ENCODE data around the gene SLC8B1. TPM values are rescaled to one million over a fixed set of nuclear protein-coding genes. Genes with fewer than 3 reads are reported as not detected.

SLC8B1 gene
- total RNA-seq, 1 experiment from 2014 or later = 30.9 TPM

DNA sequence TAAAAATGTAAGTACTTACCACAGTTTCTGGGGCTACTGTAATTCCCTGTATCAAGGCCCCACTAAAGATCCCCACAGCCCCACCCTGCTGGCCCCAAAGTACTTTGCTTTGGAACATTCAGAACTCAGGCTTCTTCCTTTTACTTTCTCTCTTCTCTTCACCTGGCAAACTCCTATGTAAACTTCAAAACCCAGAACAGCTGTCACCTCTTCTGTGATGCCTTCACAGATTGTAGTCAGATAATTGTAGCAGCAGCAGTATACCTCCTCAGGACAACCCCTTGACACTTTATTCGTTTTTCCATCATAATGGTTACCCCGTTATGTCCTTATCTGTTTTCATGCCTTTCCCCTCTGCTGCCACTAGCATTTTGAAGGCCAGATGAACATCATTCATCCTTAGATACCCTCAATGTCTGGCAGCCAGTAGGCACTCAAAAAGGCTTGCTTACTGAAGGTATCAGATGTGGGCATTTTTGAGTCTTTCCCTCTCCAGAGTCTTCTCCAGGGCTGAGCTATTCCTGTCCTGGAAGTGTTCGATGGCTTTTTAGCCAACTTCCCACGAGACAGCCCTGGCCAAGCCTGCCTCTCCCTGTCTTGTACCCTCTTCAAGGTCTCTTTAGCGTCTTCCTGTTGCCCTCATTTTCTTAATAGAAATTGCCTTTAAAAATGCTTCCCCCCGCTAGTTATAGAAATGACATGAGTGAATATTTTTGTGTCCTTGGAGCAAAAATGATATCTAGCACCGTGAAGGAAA, 30.9 kb upstream of the SLC8B1 start (continued):
- TF ChIP-seq, protein P1, sequence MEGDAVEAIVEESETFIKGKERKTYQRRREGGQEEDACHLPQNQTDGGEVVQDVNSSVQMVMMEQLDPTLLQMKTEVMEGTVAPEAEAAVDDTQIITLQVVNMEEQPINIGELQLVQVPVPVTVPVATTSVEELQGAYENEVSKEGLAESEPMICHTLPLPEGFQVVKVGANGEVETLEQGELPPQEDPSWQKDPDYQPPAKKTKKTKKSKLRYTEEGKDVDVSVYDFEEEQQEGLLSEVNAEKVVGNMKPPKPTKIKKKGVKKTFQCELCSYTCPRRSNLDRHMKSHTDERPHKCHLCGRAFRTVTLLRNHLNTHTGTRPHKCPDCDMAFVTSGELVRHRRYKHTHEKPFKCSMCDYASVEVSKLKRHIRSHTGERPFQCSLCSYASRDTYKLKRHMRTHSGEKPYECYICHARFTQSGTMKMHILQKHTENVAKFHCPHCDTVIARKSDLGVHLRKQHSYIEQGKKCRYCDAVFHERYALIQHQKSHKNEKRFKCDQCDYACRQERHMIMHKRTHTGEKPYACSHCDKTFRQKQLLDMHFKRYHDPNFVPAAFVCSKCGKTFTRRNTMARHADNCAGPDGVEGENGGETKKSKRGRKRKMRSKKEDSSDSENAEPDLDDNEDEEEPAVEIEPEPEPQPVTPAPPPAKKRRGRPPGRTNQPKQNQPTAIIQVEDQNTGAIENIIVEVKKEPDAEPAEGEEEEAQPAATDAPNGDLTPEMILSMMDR (IDR thresholded peaks at IDR 0.05 in 2 of 3, conservative IDR thresholded peaks at IDR 0.05 in 1 of 3; ENCODE audit: borderline replicate concordance in 1 of 3, insufficient read depth in 1 of 3, low read depth in 2 of 3, low read length in 2 of 3) = no peak
- TF ChIP-seq SIN3A (IDR thresholded peaks at IDR 0.05; ENCODE audit: low read depth) (no peak), EZH2 (IDR thresholded peaks at IDR 0.05) (no peak), POLR2AphosphoS5 (IDR thresholded peaks at IDR 0.05; ENCODE audit: low read depth, low read length) (no peak), POLR2A (IDR thresholded peaks at IDR 0.05; ENCODE audit: borderline replicate concordance, extremely low read depth, insufficient read depth, insufficient read length) (no peak)

DNA sequence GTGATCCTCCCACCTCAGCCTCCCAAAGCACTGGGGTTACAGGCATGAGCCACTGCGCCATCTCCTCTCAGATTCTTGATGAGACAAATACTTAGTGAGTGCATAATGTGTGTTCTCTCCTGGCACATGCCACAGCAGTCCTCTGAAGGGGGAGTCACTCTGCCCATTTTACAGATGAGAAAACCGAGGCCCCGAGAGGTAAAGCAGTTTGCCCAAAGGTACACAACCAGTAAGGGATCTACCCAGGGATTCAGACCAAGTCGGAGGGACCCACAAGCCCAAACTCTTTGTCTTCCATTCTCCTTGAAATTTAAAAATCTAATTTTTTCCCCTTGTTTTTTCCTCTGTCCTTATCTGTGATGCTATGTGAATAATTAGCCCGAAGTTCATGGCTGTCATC, 29.8 kb upstream of the SLC8B1 start:
- H3K79me2 ChIP-seq (ENCODE audit: insufficient read depth, low read length) = peaks cover 13% of the 10 kb centered on the region
- no peak overlapping the region for H3K27ac ChIP-seq (ENCODE audit: low read depth, low read length)
- ATAC-seq = no peak
- no peak overlapping the region for H3K4me2 ChIP-seq (ENCODE audit: low read length)
- TF ChIP-seq SRF (IDR thresholded peaks at IDR 0.05; ENCODE audit: low read depth) = no peak
- TF ChIP-seq, protein P2, sequence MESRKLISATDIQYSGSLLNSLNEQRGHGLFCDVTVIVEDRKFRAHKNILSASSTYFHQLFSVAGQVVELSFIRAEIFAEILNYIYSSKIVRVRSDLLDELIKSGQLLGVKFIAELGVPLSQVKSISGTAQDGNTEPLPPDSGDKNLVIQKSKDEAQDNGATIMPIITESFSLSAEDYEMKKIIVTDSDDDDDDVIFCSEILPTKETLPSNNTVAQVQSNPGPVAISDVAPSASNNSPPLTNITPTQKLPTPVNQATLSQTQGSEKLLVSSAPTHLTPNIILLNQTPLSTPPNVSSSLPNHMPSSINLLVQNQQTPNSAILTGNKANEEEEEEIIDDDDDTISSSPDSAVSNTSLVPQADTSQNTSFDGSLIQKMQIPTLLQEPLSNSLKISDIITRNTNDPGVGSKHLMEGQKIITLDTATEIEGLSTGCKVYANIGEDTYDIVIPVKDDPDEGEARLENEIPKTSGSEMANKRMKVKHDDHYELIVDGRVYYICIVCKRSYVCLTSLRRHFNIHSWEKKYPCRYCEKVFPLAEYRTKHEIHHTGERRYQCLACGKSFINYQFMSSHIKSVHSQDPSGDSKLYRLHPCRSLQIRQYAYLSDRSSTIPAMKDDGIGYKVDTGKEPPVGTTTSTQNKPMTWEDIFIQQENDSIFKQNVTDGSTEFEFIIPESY (IDR thresholded peaks at IDR 0.05; ENCODE audit: extremely low read depth, insufficient replicate concordance, low read length) = no peak
- no peaks in the 10 kb centered on the region for H3K9me2 ChIP-seq (ENCODE audit: insufficient read depth)
- no peaks in the 10 kb centered on the region for H3K27me3 ChIP-seq (ENCODE audit: insufficient read depth, low read length)
- H3K9me3 ChIP-seq (ENCODE audit: control insufficient read depth in 1 of 2, insufficient read depth in 1 of 2, low read depth in 1 of 2, low read length in 2 of 2) = no peaks in the 10 kb centered on the region
- no peak overlapping the region for H3K4me3 ChIP-seq (replicated peaks in 1 of 2; ENCODE audit: low read depth in 1 of 2, low read length in 2 of 2)
- RAD21 ChIA-PET (ENCODE audit: low non-redundant PET in 1 of 2, low total read pairs in 2 of 2, uncharacterized antibody in 2 of 2, unreplicated experiment in 2 of 2) = no interaction called here
- H3K36me3 ChIP-seq (ENCODE audit: control insufficient read depth in 1 of 2, insufficient read depth in 2 of 2, low read length in 2 of 2) = no peaks in the 10 kb centered on the region; a peak in 1 of 4 replicates
- intact Hi-C loops (cut with micrococcal nuclease) = no loop called here
- CTCF ChIA-PET = interaction anchor here (0.6 kb wide), 1 partner anchor 390 kb away, joined by 3 read pairs; no protein-coding TSS in a partner anchor
- H4K20me1 ChIP-seq (ENCODE audit: insufficient read depth) = no peaks in the 10 kb centered on the region
- no peak overlapping the region for H2AFZ ChIP-seq (ENCODE audit: low read depth, low read length, poor library complexity, severe bottlenecking)
- POLR2A ChIA-PET = no interaction called here
- DNase-seq (ENCODE audit: low read depth, low spot score) = no peak
- no TSS peak for BruUV-seq (replicated peaks)
- H3K9ac ChIP-seq (ENCODE audit: low read length) = no peak overlapping the region
- H3K4me1 ChIP-seq (ENCODE audit: control insufficient read depth in 1 of 2, insufficient read depth in 2 of 2, low read length in 2 of 2) = peaks cover 1 to 6% of the 10 kb centered on the region in 2 experiments; a peak in 2 of 4 replicates
